NOMO-1 treated with dmso at 0.1 percent for 144 hours (cell line): ENCODE measurements around the gene CREB3L2.
"Not testable (repeated sequence)": the region's sequence is repeated elsewhere in the genome, so short reads cannot be mapped to it uniquely, and the experiment has no call there.

Experiments
- DNase-seq: peaks from one replicate; lab custom pipeline; 2025; ENCODE audit not compliant: unreplicated experiment; lab: John Stamatoyannopoulos, UW

Gene CREB3L2

DNA sequence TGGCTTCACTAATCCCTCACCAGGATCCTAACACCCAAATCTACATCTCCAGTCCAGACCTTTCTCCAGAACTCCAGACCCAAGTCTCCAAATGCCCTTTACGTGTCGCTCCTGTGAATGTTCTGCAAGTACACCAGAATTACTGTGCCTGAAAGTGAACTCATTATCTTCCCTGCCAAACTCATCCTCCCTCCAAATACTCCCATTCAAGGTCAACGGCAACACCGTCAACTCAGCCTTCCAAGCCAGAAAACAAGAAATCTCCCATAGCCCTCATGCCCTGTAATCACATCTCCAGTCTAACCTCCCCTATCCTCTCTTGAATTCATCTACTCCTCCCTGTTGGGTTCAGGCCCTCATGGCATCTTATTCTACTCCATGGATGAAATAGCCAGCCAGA, 12.3 kb downstream of the CREB3L2 start:
- no peak for DNase-seq

DNA sequence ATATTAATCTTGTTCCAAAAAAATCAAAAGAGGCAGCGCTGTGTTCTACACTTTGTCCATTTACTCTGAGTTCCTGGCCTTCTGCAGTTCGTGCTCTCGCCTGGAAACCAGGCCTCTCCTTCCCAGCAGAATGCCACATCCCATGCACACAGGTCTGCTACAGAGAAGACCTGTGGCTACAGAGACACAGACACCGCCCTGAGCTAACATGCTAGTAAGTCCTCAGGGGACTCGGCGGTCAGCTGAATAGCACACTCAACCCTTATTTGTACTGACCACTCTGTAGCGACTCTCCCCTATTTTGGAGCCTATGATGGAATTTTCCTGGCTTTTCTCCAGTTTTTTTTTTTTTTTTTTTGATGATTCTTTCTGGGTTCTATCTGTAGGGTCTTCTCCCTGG, 12.8 kb downstream of the CREB3L2 start:
- DNase-seq: no peak

DNA sequence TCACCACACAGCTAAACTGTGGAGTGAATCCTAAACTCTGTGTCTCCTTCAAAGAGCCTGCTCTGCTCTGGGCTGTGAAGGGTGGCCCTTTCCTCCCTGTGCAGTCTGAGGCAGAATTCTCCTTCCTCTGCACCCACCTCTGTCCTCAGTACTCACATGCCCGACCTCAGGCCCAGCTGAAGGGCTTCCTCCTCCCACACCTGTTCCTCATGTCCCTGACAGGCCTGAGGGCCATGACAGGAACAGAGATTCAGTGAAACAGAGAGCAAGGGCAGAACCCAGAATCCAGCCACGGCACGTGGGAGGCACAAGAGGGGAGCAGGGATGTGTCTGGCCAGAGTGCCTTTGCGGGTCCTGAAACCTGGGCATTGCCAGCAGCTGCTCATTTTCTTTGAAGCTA, 13.9 kb downstream of the CREB3L2 start:
- DNase-seq: no peak

DNA sequence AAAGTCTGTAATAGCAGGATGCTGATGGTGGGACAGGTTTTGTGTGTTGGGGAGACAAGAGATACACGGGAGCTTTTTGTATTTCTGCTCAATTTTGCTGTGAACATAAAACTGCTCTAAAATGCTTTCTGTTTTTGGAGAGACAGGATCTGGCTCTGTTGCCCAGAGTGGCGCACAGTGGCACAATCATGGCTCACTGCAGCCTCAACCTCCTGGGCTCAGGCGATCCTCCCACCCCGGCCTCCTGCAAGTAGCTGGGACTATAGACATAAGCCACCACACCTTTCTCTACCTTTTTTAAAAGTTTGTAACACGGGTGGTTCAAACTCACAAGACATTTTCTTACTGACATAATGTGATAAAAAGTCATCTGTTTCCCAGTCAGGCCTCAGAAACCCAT, 14.3 kb downstream of the CREB3L2 start:
- DNase-seq: no peak

DNA sequence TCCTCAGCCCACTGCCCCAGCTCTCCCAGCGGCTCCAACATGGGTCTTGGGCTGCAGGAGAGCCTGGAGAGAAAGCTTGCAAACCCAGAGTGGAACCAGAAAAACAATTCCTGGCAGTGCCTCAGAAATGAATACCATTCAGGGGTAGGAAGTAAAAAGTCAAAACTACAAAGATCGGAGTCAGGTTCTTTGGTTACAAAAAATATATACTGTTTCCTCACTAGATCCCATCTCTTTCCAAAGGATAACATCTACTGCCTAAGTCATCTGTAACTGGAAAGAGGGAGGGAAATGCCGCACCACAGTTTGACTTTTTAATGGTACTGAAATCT, 14.9 kb downstream of the CREB3L2 start:
- DNase-seq: no peak

DNA sequence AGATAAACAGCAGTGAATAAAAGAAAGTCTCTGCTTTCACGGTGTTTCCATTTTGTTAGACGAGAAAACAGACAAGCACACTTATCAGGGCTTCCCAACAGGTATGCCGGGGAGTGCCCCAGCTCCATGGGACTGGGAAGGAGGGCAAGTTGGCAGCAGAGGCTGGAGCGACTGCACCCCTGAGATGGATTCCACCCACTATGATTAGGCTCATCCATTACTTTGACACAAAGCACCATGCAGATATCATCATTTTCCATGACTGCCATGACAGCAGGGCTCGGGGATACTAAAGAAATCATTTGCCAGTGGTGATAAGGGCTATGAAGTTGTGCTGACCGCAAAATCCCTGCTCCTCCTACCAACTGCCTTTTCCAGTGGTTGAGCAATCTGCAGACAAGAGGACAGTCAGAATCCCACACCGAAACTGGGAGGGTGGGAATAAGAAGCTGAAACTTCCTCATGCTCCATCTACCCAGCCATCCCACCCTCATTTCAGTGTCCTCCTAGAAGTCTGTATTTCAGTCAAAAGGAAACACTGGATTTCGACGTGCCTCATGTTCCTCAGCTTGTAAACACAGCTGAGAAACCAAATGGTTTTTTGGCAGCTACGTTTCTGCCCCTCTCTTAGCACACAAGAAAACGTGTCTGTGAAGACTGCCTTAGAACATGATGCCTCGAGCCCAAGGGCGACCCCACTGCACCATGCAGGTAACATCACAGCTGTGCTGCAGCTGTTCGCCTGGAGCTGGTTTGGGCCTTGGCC, 15.5 kb downstream of the CREB3L2 start:
- no peak for DNase-seq

DNA sequence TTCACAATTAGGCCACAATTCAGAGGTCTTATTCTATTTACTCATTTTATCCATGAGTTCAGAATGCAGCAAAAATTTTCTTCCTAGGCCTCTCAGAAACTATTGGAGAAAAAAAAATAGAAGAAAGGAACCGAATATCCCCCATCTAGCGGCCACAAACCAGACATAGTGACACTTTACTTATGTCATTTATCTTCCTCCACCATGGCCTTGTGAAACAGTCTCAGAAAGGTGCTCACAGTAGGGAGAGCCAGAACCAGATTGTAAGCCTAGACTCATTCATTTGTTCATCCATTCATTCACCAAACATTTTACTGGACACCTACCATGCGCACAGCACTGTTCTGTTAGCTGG, 16.0 kb downstream of the CREB3L2 start:
- no peak for DNase-seq

DNA sequence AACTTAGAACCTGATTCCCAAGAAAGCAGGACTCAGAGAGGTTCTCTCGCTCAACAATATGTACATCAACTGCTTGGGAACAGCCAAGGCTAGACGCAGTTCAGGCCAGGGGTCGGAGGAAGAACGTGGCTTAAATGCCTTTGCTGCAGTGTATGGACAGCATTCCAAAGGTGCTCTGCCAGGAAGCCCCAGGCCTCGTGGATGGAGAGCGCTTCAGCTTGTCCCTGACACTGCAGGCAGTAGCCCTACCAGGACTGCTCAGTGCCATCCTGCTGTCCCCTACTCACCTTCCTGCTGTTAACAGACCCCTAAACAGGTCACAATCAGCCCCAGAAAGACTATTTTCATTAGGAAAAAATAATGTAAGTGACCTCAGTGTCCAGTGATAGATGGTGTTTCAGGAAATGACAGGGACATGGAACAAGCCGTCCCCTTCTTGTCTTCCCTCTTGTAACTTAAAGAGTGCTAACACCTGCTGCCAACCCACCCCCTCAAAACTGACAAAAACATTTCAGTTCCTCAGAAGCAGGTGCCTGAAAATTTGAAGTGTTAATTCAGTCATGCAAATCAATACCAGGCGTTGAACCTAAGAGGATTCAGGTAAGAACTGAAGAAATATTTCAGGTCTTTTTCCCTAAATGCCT, 16.5 kb downstream of the CREB3L2 start:
- no peak for DNase-seq

DNA sequence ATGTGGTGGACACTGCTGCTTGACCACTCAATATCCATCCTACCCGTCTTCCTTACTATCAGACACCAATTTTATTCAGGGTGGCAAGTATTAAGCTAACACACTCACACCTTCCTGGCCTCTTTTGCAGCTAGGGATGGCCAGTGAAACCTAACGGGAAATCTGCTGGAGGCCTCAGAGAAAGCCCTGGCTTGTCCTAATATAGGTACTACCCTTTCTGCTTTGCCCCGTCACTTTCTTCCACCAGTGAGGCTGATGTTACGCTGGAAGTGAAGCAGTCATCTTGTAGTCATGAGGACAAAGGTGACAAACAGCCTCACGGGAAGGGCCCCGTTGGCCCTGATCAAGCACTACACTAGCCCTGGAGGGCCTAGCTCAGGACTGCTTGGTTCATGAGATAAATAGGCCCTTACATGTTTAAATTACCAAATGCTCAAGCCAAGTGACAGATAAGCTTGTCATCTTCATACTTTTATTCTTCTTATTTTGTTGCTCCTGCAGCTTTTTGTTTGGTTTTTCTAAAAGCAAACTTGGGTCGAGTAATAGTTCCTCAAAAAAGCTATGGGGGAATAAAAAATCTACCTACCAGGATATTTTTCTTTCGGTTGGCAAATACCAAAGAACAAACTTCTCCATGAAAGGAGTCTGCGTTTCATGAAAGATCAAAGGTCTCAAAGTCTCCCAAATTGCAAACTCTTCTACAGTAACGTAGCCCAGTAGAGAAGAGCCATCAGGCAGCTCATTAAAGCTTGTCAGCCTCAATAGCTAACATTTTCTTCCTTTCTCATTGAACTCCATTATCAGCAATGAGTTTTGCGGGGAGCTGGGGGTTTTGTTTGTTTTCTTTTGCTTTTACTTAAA, 17.5 kb downstream of the CREB3L2 start:
- no peak for DNase-seq

DNA sequence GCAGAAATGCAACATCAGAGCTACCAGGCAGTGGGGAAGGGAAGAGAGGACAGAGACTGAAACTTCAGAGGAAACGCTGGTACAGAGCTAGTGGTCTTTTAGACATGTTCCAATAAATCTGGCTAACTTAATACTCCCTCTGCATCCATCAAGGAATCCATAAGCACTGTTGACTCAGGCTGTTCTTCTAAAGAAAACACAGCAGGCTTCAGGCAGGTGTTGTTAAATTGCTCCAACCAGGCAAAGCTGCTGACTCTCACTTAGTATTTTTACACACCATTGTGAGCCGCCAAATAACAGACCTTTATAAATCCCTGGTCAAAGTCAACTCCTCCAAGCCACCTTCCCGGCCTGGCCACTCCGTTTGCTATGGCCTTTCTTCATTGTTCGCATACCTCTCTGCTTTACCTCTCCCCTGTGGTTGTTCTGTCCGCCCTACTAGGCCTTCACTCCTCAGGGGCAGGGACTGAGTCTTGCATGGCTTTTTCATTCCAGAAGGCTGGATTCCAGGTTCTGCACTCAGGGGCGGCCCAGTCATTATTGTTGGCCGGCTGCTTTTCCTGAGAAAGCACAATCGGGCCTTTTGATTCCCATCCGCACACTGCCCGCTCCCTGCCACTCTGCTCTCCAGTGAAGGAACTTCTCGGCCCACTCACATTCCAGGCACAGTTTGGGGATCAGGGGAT, 18.4 kb downstream of the CREB3L2 start:
- DNase-seq: no peak

DNA sequence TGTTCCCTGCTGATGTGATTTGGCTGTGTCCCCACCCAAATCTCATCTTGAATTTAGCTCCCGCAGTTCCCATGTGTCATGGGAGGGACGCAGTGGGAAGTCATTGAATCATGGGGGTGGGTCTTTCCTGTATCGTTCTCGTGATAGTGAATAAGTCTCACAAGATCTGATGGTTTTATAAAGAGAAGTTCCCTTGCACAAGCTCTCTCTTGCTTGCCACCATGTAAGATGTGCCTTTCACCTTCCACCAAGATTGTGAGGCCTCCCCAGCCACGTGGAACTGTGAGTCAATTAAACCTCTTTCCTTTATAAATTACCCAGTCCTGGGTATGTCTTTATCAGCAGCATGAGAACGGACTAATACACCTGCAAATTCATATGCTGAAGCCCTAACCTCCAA, 19.5 kb downstream of the CREB3L2 start:
- not testable (repeated sequence) for DNase-seq

DNA sequence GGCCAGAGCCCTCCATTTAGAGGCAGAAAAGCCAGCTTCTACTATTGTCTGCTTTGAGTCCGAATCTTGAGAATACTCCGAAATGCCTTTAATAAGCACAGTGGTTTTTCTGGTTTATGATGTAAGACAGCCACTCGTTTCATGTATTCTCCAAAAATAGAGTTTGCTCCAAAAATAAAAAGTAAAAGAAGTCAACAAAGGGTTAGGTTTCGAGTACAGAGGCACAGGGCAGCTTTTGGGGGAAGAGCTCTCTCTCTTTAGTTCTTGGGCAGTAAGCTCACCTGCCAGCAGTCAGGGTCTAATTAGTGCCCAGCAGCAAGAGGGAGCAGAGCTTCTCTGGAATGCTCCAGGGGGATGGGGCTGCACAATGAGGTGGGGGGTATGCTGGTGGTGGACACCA, 20.2 kb downstream of the CREB3L2 start:
- DNase-seq: no peak

DNA sequence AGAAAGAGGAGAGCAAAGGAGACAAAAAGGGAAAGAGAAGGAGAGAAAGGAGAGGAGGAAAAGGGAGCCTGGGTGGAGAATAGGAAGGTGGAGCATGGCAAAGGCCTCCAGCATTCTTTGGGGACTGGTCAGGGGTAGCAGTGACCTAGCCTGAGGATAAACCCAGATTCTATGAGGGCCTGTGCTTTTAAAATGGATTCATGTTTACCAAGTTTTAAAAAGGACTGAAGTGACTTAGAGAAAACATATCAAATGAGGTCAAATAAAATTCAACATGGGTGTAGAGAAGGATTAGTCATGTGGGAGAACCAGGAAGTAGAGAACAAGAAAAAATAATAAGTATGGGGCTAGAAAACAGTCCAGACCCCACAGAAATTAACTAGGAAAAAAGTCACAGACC, 20.7 kb downstream of the CREB3L2 start:
- no peak for DNase-seq

DNA sequence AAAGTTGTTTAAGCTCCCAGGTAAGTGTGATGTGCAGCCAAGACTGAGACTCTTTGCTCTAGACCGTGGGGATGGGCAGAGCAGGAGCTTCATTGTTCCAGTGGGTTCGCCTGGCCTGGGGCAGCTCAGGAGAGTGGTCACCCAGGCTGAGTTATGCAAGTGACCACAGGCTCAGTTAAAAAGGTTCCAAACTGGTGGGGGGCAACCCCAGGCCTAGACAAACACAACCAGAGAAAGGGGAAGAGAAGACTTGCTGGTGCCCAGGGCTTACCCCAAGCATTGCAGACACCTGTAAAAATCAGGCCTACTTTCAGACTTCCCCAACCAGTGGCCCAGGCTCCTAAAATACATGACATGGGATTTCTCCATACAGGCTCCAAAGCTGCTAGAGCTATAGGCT, 21.6 kb downstream of the CREB3L2 start:
- no peak for DNase-seq

DNA sequence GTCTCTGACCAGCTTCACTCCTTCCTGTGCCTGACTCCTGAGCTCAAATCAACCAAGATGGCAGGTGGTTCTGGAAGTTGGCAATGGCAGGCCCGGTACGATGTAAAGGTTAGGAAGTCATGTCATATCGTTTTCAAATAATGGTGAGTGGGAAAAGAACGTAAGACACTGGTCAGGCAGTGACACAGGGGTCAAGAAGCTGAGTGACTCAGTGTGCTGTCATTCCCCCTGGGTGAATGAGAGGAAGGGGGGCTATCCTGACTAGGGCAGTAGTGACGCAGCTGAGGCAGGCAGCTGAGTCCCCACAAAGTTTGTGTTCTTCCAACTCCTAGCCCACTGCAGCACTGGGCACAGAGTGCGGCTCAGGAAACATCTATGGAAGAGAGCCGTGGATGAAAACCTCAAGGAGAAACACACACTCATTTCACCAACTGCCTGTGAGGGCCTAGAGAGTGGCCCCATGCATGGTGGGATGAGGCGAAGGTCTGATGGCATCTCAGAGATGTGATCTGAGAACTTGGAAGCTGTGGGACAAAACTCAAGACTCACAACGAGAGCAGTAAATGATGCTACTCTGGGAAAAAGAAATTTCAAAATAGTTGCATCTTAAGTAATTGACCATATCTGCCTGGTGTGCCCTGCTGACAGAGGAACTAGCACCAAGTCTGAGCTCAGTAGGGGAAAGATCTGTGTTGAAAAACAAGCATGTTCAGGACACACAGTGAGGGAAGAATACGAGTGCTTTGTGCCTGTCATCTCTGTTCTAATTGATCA, 23.2 kb downstream of the CREB3L2 start:
- DNase-seq: no peak

DNA sequence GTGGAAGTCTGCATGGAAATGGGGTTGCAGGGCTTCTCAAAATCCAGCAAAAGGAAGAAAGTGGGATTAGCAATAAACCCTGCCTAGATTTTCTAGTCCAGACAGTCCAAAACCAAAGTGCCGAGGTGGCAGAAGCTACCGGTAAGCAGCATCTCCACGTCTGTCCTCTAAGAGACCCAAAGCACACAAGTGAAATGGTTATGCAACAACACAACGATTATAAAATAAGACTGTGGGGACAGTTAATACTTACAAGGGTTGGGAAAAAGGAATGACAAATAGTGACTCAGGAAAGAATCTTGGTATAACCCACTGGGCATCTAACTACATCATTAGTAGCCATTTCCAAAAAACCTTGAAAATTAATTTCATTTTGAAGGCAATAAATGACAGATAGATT, 24.7 kb downstream of the CREB3L2 start:
- no peak for DNase-seq

DNA sequence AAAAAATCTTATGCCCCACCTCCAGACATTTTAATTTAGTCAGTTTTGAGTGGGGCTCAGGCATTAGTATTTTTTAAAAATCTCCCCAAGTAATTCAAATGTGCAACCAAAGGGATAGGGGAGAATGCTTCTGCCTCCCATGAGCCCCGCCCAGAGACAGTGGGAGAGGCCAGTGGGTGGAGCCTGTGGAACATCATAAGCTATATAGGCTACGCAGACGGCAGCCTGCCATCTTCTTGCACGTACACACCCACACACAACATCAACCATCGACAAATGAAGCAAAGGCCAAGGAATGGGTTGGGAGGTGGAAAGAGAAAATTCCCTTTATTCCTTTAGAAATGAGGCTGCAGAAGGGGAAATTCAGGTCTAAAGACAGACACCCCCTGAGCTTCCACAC, 25.2 kb downstream of the CREB3L2 start:
- no peak for DNase-seq

DNA sequence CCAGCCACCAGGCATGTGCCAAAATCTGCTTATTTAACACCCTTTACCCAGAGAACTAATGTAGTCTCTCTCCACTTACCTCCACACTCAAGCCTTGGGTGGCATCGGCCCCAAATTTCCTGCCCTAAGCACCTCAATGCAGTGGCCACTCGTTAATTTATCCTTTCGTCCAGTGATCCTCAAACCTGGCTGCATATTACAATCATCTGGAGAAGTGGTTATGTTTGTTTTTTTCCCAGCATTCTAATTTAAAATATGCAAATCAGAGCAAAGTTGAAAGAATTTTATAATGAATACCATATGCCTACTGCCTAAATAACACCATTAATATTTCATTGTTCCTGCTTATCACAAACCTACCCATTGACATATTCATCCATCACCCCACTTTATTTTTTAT, 25.7 kb downstream of the CREB3L2 start:
- DNase-seq: no peak

DNA sequence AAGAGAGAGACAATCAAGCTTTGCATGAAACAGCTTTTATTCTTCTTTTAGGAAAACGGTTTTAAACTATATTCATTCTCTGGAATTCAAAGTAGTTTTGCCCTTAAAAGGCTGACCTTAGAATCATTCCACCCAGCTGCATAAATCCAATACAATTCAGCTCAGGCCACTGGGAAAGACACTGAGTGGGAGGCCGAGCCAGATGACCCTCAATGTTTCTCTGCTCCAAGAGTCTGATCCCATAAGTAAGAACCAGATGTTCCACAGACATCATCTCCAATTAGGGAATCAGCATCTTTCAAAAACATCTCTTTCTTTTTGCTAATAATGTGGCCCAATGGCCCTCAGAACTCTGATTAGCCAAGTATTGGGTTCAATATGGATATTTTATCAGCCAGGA, 26.1 kb downstream of the CREB3L2 start:
- no peak for DNase-seq

DNA sequence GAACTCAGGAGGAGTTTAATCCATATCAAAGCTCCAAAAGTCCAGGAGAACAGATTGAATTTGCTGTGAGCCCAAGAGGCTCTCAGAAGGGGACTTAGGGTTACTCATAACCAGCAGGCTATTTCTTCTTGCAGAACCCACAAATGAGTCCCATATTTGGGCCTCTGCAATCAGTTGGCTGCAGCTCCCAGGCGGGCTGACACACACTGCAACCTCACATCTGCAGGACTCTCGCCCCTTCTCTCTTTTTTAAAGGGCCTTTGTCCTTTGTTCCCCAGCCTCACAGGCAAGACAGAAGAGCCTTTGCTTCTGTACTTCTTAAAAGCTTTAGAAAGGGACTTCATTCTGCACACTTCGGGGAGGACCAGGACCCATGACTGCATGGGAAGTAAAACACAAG, 26.7 kb downstream of the CREB3L2 start:
- DNase-seq: no peak

DNA sequence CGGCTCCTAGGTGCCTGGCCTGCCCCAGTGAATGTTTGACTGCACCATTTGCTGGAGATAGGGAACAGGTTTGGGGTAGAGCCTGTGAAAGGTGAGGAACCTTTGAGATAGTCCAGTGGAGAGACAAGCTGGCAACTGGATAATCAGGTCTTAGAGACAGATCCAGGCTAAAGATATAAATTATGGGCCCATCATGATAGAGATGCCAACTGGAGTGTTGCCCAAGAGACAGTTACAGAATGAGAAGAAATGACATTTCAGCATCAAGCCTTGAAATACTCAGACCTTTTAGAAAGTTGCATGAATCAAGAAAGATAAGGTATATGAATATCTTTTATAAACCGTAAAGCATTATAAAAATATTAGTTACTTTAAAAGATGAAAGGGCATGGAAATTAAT, 27.1 kb downstream of the CREB3L2 start:
- no peak for DNase-seq
